ENCODE measurements around the gene FSTL5.

FSTL5 gene

GRCh38 chr4:161816958-161817357, 346.8 kb downstream of the FSTL5 start:
- Histone ChIP-seq H3K36me3 (ENCODE audit: control insufficient read depth, low read length) (no peaks in the 10 kb centered on the region), H3K4me1 (ENCODE audit: control insufficient read depth, low read length) (no peaks in the 10 kb centered on the region), H3K27ac (ENCODE audit: low read depth, low read length) (no peak overlapping the region), H4K20me1 (ENCODE audit: control insufficient read depth, insufficient read depth, low read depth, low read length) (no peaks in the 10 kb centered on the region), H3K4me2 (ENCODE audit: low read length) (no peak overlapping the region), H3K79me2 (ENCODE audit: control insufficient read depth, low read length) (no peaks in the 10 kb centered on the region), H3F3A (ENCODE audit: control insufficient read depth, insufficient read depth) (no peaks in the 10 kb centered on the region), H3K9me2 (replicated peaks; ENCODE audit: control insufficient read depth, low read length) (no peaks in the 10 kb centered on the region), H3K27me3 (ENCODE audit: control insufficient read depth, low read length) (no peaks in the 10 kb centered on the region), H3K4me3 (ENCODE audit: low read length) (no peak overlapping the region), H3K9me3 (ENCODE audit: control insufficient read depth, insufficient read depth, low read length) (no peaks in the 10 kb centered on the region)
- TF ChIP-seq EZH2phosphoT487 (IDR thresholded peaks at IDR 0.05; ENCODE audit: borderline replicate concordance, low read length) = no peak
- TF ChIP-seq, protein P1, sequence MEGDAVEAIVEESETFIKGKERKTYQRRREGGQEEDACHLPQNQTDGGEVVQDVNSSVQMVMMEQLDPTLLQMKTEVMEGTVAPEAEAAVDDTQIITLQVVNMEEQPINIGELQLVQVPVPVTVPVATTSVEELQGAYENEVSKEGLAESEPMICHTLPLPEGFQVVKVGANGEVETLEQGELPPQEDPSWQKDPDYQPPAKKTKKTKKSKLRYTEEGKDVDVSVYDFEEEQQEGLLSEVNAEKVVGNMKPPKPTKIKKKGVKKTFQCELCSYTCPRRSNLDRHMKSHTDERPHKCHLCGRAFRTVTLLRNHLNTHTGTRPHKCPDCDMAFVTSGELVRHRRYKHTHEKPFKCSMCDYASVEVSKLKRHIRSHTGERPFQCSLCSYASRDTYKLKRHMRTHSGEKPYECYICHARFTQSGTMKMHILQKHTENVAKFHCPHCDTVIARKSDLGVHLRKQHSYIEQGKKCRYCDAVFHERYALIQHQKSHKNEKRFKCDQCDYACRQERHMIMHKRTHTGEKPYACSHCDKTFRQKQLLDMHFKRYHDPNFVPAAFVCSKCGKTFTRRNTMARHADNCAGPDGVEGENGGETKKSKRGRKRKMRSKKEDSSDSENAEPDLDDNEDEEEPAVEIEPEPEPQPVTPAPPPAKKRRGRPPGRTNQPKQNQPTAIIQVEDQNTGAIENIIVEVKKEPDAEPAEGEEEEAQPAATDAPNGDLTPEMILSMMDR (IDR thresholded peaks at IDR 0.05; ENCODE audit: low read depth, low read length, poor library complexity, severe bottlenecking) = no peak

DNA sequence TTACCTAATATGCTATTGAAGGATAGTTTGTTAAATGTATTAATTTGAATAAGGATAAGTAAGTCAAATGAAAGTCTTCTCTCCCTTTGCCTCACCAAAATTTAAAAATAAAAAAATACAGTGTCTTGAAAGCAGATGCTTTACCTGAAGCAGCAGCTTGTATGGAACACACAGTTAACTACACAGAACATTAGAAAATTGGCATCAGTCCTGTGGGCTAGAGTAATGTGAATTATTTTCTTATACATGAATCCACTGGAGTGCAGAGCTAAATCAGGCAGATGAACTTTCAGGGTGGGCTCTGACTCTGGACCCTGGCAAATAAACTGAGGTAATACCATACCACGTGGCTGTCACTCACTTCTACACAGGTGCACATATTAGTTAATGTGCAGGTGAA, 348.0 kb downstream of the FSTL5 start:
- no peaks in the 10 kb centered on the region for H4K20me1 ChIP-seq (ENCODE audit: control insufficient read depth, insufficient read depth, low read depth, low read length)
- no peaks in the 10 kb centered on the region for H3K9me3 ChIP-seq (ENCODE audit: control insufficient read depth, insufficient read depth, low read length)
- H3K27me3 ChIP-seq (ENCODE audit: control insufficient read depth, low read length) = no peaks in the 10 kb centered on the region
- H3K36me3 ChIP-seq (ENCODE audit: control insufficient read depth, low read length) = no peaks in the 10 kb centered on the region
- H3K4me3 ChIP-seq (ENCODE audit: low read length) = no peak overlapping the region
- no peaks in the 10 kb centered on the region for H3K4me1 ChIP-seq (ENCODE audit: control insufficient read depth, low read length)
- no peaks in the 10 kb centered on the region for H3F3A ChIP-seq (ENCODE audit: control insufficient read depth, insufficient read depth)
- H3K9me2 ChIP-seq (replicated peaks; ENCODE audit: control insufficient read depth, low read length) = no peaks in the 10 kb centered on the region
- H3K27ac ChIP-seq (ENCODE audit: low read depth, low read length) = no peak overlapping the region
- no peaks in the 10 kb centered on the region for H3K79me2 ChIP-seq (ENCODE audit: control insufficient read depth, low read length)
- TF ChIP-seq, protein P1 (IDR thresholded peaks at IDR 0.05; ENCODE audit: low read depth, low read length, poor library complexity, severe bottlenecking) = no peak
- no peak for TF ChIP-seq EZH2phosphoT487 (IDR thresholded peaks at IDR 0.05; ENCODE audit: borderline replicate concordance, low read length)
- no peak overlapping the region for H3K4me2 ChIP-seq (ENCODE audit: low read length)

DNA sequence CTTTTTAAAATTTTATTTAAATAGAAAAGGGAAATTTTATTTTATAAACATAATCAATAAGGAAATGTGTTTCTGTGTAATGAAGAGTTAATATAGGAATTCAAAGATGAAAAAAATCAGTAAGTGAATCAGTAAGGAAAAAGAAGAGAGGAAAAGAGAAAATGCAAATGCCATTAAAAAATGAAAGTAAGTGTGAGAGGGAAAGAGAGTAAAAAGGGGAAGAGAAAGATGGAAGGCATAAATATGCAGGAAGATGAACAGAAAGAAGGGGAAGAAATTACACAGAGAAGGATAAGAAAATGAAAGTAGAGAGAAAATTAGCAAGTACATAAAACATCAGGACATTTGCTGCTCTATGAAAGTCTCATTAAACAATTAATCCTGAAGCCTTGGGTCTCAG, 349.9 kb downstream of the FSTL5 start:
- Histone ChIP-seq H3F3A (ENCODE audit: control insufficient read depth, insufficient read depth) (no peaks in the 10 kb centered on the region), H3K9me3 (ENCODE audit: control insufficient read depth, insufficient read depth, low read length) (no peaks in the 10 kb centered on the region), H3K27me3 (ENCODE audit: control insufficient read depth, low read length) (no peaks in the 10 kb centered on the region), H3K9me2 (replicated peaks; ENCODE audit: control insufficient read depth, low read length) (no peaks in the 10 kb centered on the region), H3K36me3 (ENCODE audit: control insufficient read depth, low read length) (no peaks in the 10 kb centered on the region), H4K20me1 (ENCODE audit: control insufficient read depth, insufficient read depth, low read depth, low read length) (no peaks in the 10 kb centered on the region), H3K4me1 (ENCODE audit: control insufficient read depth, low read length) (no peaks in the 10 kb centered on the region), H3K4me3 (ENCODE audit: low read length) (no peak overlapping the region), H3K4me2 (ENCODE audit: low read length) (no peak overlapping the region), H3K79me2 (ENCODE audit: control insufficient read depth, low read length) (no peaks in the 10 kb centered on the region), H3K27ac (ENCODE audit: low read depth, low read length) (no peak overlapping the region)
- TF ChIP-seq, protein P1 (IDR thresholded peaks at IDR 0.05; ENCODE audit: low read depth, low read length, poor library complexity, severe bottlenecking) = no peak
- no peak for TF ChIP-seq EZH2phosphoT487 (IDR thresholded peaks at IDR 0.05; ENCODE audit: borderline replicate concordance, low read length)

DNA sequence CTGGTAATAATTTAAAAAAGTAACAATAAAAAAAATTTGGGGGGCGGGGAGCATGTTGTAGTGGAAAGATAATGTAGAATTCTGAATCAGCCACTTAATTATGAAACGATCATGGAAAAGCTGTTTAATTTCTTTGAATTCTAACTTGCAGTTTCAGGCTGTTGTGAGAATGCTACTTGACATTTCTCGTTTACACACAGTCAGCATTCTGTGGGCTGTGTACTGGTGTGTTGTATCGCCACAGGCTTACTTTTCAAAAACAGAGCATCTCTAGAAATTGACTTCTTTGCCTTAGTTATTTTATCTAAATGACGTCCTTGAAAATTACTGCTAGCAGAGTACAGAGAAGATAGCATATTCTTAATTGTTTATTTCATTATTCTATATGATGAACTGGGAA, 350.4 kb downstream of the FSTL5 start:
- Histone ChIP-seq H3K9me3 (ENCODE audit: control insufficient read depth, insufficient read depth, low read length) (no peaks in the 10 kb centered on the region), H3K4me3 (ENCODE audit: low read length) (no peak overlapping the region), H3K36me3 (ENCODE audit: control insufficient read depth, low read length) (no peaks in the 10 kb centered on the region), H3K9me2 (replicated peaks; ENCODE audit: control insufficient read depth, low read length) (no peaks in the 10 kb centered on the region), H3K27me3 (ENCODE audit: control insufficient read depth, low read length) (no peaks in the 10 kb centered on the region), H4K20me1 (ENCODE audit: control insufficient read depth, insufficient read depth, low read depth, low read length) (no peaks in the 10 kb centered on the region), H3K79me2 (ENCODE audit: control insufficient read depth, low read length) (no peaks in the 10 kb centered on the region), H3K4me2 (ENCODE audit: low read length) (no peak overlapping the region), H3K27ac (ENCODE audit: low read depth, low read length) (no peak overlapping the region), H3K4me1 (ENCODE audit: control insufficient read depth, low read length) (no peaks in the 10 kb centered on the region), H3F3A (ENCODE audit: control insufficient read depth, insufficient read depth) (no peaks in the 10 kb centered on the region)
- TF ChIP-seq, protein P1 (IDR thresholded peaks at IDR 0.05; ENCODE audit: low read depth, low read length, poor library complexity, severe bottlenecking) = no peak
- TF ChIP-seq EZH2phosphoT487 (IDR thresholded peaks at IDR 0.05; ENCODE audit: borderline replicate concordance, low read length) = no peak

All from DOHH2 (cell line).